SU-DHL-6 (cell line): ENCODE data around the gene C19orf44.

Experiments used
- H2AFZ ChIP-seq: fragments of 200-600 bp; sonication (generic); 2 replicates; pipeline ENCODE4 v1.6.1; 2014; ENCODE audit warnings: low read depth, mild to moderate bottlenecking, moderate library complexity, mixed read lengths, antibody characterized with exemption, low read length; ENCODE audit not compliant: severe bottlenecking
- H3F3A ChIP-seq: fragments of 200-600 bp; shearing (Covaris generic); 2 replicates; pipeline ENCODE4 v1.6.0; 2016; ENCODE audit warnings: antibody characterized with exemption, mild to moderate bottlenecking; ENCODE audit not compliant: insufficient read depth
- H3K27ac ChIP-seq: fragments of 200-600 bp; sonication (generic); 2 replicates; pipeline ENCODE4 v1.5.1; 2016; ENCODE audit warnings: low read depth, mild to moderate bottlenecking, low read length, moderate library complexity, mixed read lengths
- H3K27me3 ChIP-seq: fragments of 200-600 bp; sonication (generic), shearing (Covaris generic); 2 replicates; pipeline ENCODE4 v1.6.0; 2014; ENCODE audit warnings: mild to moderate bottlenecking, low read length
- H3K36me3 ChIP-seq: fragments of 200-600 bp; sonication (generic); 2 replicates; pipeline ENCODE4 v1.6.1; 2014; ENCODE audit warnings: mild to moderate bottlenecking, low read length, mixed read lengths
- H3K4me2 ChIP-seq: fragments of 300-600, 200-600 bp; shearing (Covaris generic), sonication (generic); 2 replicates; pipeline ENCODE4 v1.6.0; 2014; ENCODE audit warnings: low read length, low read depth, mild to moderate bottlenecking; ENCODE audit not compliant: poor library complexity, severe bottlenecking
- H3K4me3 ChIP-seq: fragments of 200-600 bp; sonication (generic); 2 replicates; pipeline ENCODE4 v1.5.1; 2014; ENCODE audit warnings: antibody characterized with exemption, low read length, mild to moderate bottlenecking, mixed read lengths; ENCODE audit not compliant: insufficient read depth, poor library complexity, severe bottlenecking
- H3K79me2 ChIP-seq: fragments of 200-600 bp; sonication (generic); 2 replicates; pipeline ENCODE4 v1.6.1; 2014; ENCODE audit warnings: mild to moderate bottlenecking, low read length, moderate library complexity; ENCODE audit not compliant: insufficient read depth
- H3K9ac ChIP-seq: fragments of 200-600 bp; sonication (generic); 2 replicates; pipeline ENCODE4 v1.7.0; 2014; ENCODE audit warnings: mild to moderate bottlenecking, low read length
- H3K9me2 ChIP-seq: fragments of 200-600 bp; sonication (generic); replicated peaks from 2 replicates; pipeline ENCODE4 v1.6.1; 2014; ENCODE audit warnings: low read length; ENCODE audit not compliant: insufficient read depth
- H3K9me3 ChIP-seq: fragments of 200-600 bp; sonication (generic); 2 replicates; pipeline ENCODE4 v1.6.1; 2014; ENCODE audit warnings: low read length, mixed read lengths; ENCODE audit not compliant: insufficient read depth
- H4K20me1 ChIP-seq: fragments of 200-600 bp; sonication (generic); 2 replicates; pipeline ENCODE4 v1.6.1; 2014; ENCODE audit warnings: low read depth, mild to moderate bottlenecking, antibody characterized with exemption, low read length, moderate library complexity, mixed read lengths
- EZH2phosphoT487 ChIP-seq: fragments of 200-600 bp; sonication (generic), shearing (Covaris generic); conservative IDR thresholded peaks from 2 replicates; pipeline ENCODE4 v1.6.1; 2018; ENCODE audit warnings: mild to moderate bottlenecking, antibody characterized with exemption, low read length, moderate library complexity, mixed read lengths
- TF ChIP-seq, protein P1 (sequence below): fragments of 200-600 bp; sonication (generic); IDR thresholded peaks from one replicate; pipeline ENCODE4 v1.5.1; 2017; ENCODE audit warnings: antibody characterized with exemption, mild to moderate bottlenecking, low read length, moderate library complexity; ENCODE audit not compliant: insufficient read depth, poor library complexity, severe bottlenecking

The C19orf44 gene

DNA sequence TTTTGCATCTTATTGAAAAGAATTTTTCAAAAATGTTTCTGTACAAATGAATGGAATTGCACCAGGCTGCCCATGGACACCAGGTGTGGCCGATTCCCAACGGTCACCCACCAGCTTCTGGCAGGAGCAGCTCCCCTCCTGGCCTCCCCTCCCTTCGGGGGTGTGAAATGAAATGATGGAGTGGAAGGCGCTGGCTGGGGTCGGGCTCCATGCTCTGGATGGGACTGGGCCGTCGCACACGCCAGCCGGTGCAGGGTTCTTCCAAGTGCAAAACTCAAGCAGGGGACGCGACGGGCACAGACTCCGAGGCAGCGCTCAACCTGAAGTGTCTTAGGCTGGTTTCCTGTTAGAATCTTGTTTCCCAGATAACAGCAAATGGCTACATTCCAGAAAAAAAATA, 21.9 kb downstream of the C19orf44 start:
- H4K20me1 ChIP-seq = no peaks in the 10 kb centered on the region
- H3K4me3 ChIP-seq = no peak overlapping the region
- H3K27ac ChIP-seq = no peak overlapping the region
- no peaks in the 10 kb centered on the region for H3K9me2 ChIP-seq
- no peak overlapping the region for H3K9ac ChIP-seq
- H3K79me2 ChIP-seq = no peaks in the 10 kb centered on the region
- H3K36me3 ChIP-seq = peaks cover 4% of the 10 kb centered on the region; the same call in 1 of the 2 replicates
- no peaks in the 10 kb centered on the region for H3K9me3 ChIP-seq
- no peak overlapping the region for H2AFZ ChIP-seq
- TF ChIP-seq, protein P1, sequence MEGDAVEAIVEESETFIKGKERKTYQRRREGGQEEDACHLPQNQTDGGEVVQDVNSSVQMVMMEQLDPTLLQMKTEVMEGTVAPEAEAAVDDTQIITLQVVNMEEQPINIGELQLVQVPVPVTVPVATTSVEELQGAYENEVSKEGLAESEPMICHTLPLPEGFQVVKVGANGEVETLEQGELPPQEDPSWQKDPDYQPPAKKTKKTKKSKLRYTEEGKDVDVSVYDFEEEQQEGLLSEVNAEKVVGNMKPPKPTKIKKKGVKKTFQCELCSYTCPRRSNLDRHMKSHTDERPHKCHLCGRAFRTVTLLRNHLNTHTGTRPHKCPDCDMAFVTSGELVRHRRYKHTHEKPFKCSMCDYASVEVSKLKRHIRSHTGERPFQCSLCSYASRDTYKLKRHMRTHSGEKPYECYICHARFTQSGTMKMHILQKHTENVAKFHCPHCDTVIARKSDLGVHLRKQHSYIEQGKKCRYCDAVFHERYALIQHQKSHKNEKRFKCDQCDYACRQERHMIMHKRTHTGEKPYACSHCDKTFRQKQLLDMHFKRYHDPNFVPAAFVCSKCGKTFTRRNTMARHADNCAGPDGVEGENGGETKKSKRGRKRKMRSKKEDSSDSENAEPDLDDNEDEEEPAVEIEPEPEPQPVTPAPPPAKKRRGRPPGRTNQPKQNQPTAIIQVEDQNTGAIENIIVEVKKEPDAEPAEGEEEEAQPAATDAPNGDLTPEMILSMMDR = no peak
- H3F3A ChIP-seq = peaks cover 11% of the 10 kb centered on the region
- no peaks in the 10 kb centered on the region for H3K27me3 ChIP-seq
- H3K4me2 ChIP-seq = no peak overlapping the region

DNA sequence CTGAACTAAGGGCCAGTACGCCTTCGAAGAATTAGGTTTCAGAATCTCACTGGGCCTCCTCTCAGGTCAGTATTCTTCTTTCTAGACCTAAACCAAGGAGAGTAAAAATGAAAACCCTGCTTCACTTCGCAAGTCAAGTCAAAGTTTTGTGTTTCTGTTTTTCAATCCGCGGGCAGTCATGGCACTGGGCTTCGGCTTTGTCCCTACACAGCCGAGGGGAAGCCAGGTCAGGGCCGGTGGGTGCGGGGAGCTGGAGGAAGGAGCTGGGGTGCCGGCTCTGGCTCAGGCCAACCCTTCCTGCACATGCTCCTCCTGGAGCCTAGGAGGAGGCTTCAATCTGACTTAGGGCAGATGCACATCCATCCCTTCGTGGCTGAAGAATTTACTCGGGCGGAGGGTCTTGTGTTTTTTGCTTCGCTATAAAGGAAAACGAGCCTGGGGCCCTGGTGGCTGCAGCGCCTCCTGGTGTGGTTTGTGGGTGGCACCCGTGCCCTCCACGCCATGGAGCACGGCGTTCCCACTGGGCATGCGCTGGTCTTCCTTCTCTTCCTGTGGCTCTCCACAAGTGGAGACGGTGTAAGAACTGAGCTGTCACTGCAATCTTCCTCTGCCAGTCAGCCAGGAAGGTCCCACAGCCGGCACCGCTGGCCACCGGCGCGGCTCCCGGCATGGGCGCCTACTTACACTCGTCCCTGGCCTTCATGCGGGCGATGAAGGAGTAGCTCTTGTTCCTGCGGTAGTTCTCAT, 22.5 kb downstream of the C19orf44 start:
- Histone ChIP-seq H3K4me3 (no peak overlapping the region), H3K27me3 (no peaks in the 10 kb centered on the region), H4K20me1 (no peaks in the 10 kb centered on the region), H3K9me3 (no peaks in the 10 kb centered on the region), H3K4me2 (no peak overlapping the region), H3K79me2 (no peaks in the 10 kb centered on the region), H3K9me2 (no peaks in the 10 kb centered on the region), H3K27ac (no peak overlapping the region), H3F3A (peaks cover 11% of the 10 kb centered on the region), H3K9ac (no peak overlapping the region), H2AFZ (no peak overlapping the region), H3K36me3 (peaks cover 4% of the 10 kb centered on the region; the same call in 1 of the 2 replicates)
- no peak for TF ChIP-seq EZH2phosphoT487
- TF ChIP-seq, protein P1 = no peak

DNA sequence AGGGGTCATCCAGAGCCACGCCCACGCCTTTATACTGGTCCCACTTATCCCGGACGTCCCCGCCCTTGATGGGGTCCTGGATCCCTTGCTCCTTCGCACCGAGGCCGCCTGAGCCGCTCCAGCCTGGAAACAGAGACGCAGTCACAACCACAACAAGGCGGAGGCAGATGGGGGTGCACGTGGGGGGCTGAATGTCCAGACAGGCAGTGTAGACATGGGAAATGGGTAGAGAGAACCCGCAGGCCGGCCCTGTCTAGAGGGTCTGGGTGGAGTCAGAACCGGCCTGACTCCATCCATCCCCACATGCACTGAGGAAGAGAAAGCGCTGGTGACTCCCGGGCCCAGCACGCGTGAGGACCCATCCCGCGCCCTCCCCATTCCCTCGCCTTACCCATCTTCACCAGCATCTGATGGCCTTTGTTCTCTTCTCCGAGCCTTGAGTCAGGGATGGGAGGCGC, 23.1 kb downstream of the C19orf44 start:
- Histone ChIP-seq H4K20me1 (no peaks in the 10 kb centered on the region), H3F3A (peaks cover 11% of the 10 kb centered on the region), H3K9me2 (no peaks in the 10 kb centered on the region), H3K4me3 (no peak overlapping the region), H3K27me3 (no peaks in the 10 kb centered on the region), H3K9me3 (no peaks in the 10 kb centered on the region), H3K9ac (no peak overlapping the region), H3K36me3 (peaks cover 4% of the 10 kb centered on the region; the same call in 1 of the 2 replicates), H3K79me2 (no peaks in the 10 kb centered on the region), H2AFZ (no peak overlapping the region), H3K27ac (no peak overlapping the region), H3K4me2 (no peak overlapping the region)
- no peak for TF ChIP-seq EZH2phosphoT487
- TF ChIP-seq, protein P1 = no peak
